Astrocyte of the cerebellum (primary cell): ENCODE data around the gene DNM3.

Source experiments
- DNase-seq: peaks from one replicate; pipeline ENCODE4 v3.0.0-alpha.2; 2011; ENCODE audit warnings: low read depth
- H3K4me3 ChIP-seq: 2 replicates; pipeline ENCODE4 v1.5.1; 2011; ENCODE audit warnings: mild to moderate bottlenecking, low read depth, low read length, moderate library complexity
- in situ Hi-C: cut with HindIII; loops from 2 replicates; pipeline ENCODE4 v1.10.0; 2017; ENCODE audit warnings: low sequenced_read_pairs
- TF ChIP-seq, protein P1 (sequence below): IDR thresholded peaks from 2 replicates; pipeline ENCODE4 v1.5.1; 2012; ENCODE audit warnings: low read length, low read depth, moderate library complexity, mild to moderate bottlenecking; ENCODE audit errors: missing control alignments

The DNM3 gene

DNA sequence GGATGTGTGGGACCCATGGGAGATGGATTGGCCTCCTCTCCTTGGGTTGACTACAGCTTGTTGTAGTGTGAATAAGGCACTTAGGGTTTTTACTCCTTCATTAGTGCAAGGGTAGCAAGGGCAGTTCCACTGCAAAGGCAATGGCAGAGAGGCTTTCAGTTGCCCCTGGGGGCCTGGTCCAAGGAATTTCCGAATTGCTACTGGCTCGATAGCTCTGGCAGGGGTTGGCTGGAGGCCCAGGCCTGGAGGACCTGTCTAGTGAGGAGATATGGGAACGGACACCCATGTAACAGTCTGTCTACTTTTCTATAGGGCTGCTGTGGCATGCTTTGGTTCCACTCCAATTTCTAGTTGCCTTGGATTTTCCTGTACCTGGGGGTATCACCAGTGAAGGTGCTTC is 360.3 kb downstream of the DNM3 start:
- TF ChIP-seq, protein P1, sequence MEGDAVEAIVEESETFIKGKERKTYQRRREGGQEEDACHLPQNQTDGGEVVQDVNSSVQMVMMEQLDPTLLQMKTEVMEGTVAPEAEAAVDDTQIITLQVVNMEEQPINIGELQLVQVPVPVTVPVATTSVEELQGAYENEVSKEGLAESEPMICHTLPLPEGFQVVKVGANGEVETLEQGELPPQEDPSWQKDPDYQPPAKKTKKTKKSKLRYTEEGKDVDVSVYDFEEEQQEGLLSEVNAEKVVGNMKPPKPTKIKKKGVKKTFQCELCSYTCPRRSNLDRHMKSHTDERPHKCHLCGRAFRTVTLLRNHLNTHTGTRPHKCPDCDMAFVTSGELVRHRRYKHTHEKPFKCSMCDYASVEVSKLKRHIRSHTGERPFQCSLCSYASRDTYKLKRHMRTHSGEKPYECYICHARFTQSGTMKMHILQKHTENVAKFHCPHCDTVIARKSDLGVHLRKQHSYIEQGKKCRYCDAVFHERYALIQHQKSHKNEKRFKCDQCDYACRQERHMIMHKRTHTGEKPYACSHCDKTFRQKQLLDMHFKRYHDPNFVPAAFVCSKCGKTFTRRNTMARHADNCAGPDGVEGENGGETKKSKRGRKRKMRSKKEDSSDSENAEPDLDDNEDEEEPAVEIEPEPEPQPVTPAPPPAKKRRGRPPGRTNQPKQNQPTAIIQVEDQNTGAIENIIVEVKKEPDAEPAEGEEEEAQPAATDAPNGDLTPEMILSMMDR = no peak
- no peak for DNase-seq
- in situ Hi-C loops = no loop called here
- H3K4me3 ChIP-seq = no peak overlapping the region

DNA sequence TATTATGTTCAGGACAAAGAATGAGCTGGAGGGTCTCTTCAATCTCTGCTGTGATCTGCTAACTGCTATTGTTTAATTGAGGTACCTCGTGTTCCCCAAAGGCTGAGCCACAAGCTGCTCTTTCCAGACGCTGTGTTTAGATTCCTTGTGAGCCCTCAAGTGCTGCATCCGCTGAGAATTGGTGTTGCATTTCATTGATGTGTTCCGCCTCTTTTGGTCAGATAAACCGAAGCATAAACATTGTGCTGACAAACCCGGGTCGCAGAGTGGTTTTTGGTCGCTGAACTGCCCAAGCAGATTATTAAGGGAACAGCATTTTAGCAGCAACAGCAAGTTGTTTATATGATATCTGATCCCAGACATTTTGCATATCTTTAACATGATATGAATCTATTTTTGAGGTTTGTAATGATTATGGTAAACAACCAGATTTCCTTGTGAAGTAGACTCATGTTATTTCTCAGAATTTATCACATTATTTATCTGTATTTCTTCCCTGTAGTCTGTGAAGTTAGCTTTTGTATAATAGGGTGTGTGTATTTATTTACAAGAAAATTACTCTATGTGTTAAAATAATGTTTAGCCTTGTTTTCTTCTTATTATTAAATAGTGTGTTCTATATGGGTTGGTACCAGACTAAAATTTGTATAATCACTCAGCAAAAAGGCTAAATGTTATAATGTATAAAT is 362.0 kb downstream of the DNM3 start:
- in situ Hi-C loops = no loop called here
- no peak overlapping the region for H3K4me3 ChIP-seq
- TF ChIP-seq, protein P1 = no peak
- DNase-seq = no peak

DNA sequence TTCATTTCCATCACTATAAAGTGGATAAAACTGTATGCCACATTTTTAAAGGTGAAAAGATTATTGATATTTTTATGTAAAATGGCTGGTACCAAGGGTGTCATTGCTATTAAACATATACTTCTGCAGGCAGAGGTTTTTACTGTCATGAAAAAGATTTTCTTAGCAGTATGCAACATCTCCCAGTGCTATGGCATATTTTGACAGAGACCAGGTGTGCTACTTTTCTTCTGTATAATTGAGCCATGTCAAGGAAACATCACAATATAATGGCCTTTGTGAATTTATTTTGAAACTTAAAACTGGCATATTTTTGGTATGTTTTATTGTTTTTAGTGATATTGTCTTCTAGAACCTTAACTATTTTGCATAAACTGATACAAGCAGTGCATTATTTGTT is 362.6 kb downstream of the DNM3 start:
- in situ Hi-C loops = no loop called here
- DNase-seq = no peak
- H3K4me3 ChIP-seq = no peak overlapping the region
- TF ChIP-seq, protein P1 = no peak

DNA sequence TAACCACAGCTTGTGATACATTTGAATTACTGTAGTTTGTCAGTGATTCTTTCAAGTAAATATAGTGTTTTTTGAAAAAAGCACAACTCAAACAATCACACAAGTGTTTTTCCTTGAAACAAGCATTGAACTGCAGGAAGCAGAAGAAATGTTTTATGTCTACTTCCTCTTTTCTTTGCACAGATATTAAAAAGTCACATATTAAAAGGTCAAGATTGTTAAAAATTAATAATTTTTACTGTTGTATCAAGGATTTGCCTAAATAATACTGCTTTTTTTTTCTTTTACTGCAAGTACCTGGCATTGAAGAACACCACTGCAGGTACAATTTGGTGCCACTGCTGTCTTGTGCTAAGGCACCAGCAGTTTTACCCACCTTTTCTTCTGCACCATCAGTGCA is 365.0 kb downstream of the DNM3 start:
- in situ Hi-C loops = no loop called here
- DNase-seq = no peak
- TF ChIP-seq, protein P1 = no peak
- H3K4me3 ChIP-seq = no peak overlapping the region

DNA sequence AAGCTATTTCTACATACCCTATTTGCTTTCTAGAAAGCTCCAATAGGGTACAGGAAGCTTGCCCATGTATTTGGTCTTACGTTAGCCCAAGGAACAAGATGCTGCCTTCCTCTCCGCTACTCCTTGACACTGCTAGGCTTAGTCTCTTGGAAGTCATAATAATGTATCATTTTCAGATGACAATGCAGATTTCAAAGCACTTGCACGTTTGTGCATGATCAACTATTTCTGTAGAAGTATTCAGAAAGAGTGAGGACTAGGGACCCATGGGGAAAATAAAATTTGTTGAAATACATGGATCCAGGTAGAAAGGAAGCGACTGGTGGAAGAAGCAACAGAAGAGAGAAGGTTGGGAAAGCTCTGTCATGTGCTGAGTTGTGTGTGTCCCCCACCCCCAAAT is 367.3 kb downstream of the DNM3 start:
- in situ Hi-C loops = no loop called here
- DNase-seq = no peak
- H3K4me3 ChIP-seq = no peak overlapping the region
- TF ChIP-seq, protein P1 = no peak

DNA sequence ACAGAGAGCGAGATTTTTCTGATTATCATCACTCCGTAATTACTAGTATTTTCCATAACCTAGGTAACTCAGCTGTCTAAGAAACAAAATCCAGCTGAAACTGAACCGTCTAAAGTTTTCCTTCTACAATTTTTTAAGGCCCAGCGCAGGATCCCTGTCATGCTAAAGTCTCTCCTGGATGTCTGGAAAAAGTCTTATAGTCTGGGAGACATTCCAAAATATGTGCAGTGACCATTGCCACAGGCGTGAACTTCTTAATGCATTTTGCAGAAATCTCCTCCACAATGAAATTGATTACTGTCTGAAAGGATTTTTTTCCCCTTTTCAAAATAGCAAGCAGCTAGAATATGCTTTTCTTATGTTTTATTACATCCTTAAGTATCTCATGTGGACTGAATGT is 369.9 kb downstream of the DNM3 start:
- TF ChIP-seq, protein P1 = no peak
- no peak for DNase-seq
- in situ Hi-C loops = no loop called here
- no peak overlapping the region for H3K4me3 ChIP-seq
